Omental fat pad (tissue), 4 donors: ENCODE data around the gene SIL1. TPM values are rescaled to one million over a fixed set of nuclear protein-coding genes. Genes with fewer than 3 reads are reported as not detected.
A peak's percentile ranks its signal among the peaks of the same experiment; 100 is the strongest.

Experiments
- ATAC-seq: fragments of 150-250 bp; one replicate; pipeline ENCODE4 v1.9.1; 2016; ENCODE audit warnings: mild to moderate bottlenecking, moderate library complexity; ENCODE audit not compliant: low FRiP score
- DNase-seq: peaks from one replicate; pipeline ENCODE4 v3.0.0-alpha.2; 2019; ENCODE audit warnings: low spot score
- CTCF ChIP-seq, 3 donors: fragments of 450-650 bp; IDR thresholded peaks; one replicate each; pipeline ENCODE4 v1.5.1; 2016 to 2017; ENCODE audit warnings: antibody characterized with exemption in 3 of 3, mild to moderate bottlenecking in 3 of 3, moderate library complexity in 2 of 3
- total RNA-seq, 4 donors: library from RNA; depleted of rRNA; stranded (reverse); fragments of >200 nt; gene quantifications; one replicate each; pipeline ENCODE4 v1.1.0, GENCODE V29; 2016

SIL1 gene
- total RNA-seq, 4 donors from 2014 or later = 34.7 to 66.0 (median 38.9) TPM

GRCh38 chr5:138981131-138981530 is 217.0 kb downstream of the SIL1 start:
- no peak for ATAC-seq
- TF ChIP-seq CTCF (IDR thresholded peaks at IDR 0.05) = no peak
- DNase-seq = no peak

GRCh38 chr5:138980441-138980840 is 217.7 kb downstream of the SIL1 start:
- TF ChIP-seq CTCF (IDR thresholded peaks at IDR 0.05) = no peak
- DNase-seq = no peak
- no peak for ATAC-seq

- DNase-seq = no peak
- no peak for ATAC-seq
- no peak for TF ChIP-seq CTCF (IDR thresholded peaks at IDR 0.05)
Observed at GRCh38 chr5:138979684-138980280, 218.4 kb downstream of the SIL1 start.

GRCh38 chr5:138978581-138978980 is 219.6 kb downstream of the SIL1 start:
- no peak for TF ChIP-seq CTCF (IDR thresholded peaks at IDR 0.05)
- no peak for ATAC-seq
- DNase-seq = no peak

GRCh38 chr5:138978080-138978479 is 220.1 kb downstream of the SIL1 start:
- ATAC-seq (no peak), DNase-seq (no peak)
- no peak for TF ChIP-seq CTCF (IDR thresholded peaks at IDR 0.05)

GRCh38 chr5:138975098-138975847 is 222.9 kb downstream of the SIL1 start:
- TF ChIP-seq CTCF (IDR thresholded peaks at IDR 0.05) = no peak
- DNase-seq (no peak), ATAC-seq (peak; percentile 65)
